T-cell (primary cell): ENCODE results near the gene SLC35F2. TPM values are rescaled to one million over a fixed set of nuclear protein-coding genes. Genes with fewer than 3 reads are reported as not detected.
A peak's percentile ranks its signal among the peaks of the same experiment; 100 is the strongest.

Experiments
- ATAC-seq, 4 experiments: fragments of 200-7000 bp in 3 of 4; fragments of 150-1000 bp in 1 of 4; cut with Tn5 transposase; replicated peaks in 1 of 4; 1 replicate in 3 of 4; 2 replicates in 1 of 4; pipeline ENCODE4 v1.10.0; 2021; ENCODE audit warnings: moderate library complexity in 3 of 4, mild to moderate bottlenecking in 2 of 4, moderate number of reproducible peaks in 1 of 4
- CTCF ChIA-PET, 2 donors: fragments of 300-600 bp; sonication (Branson Sonifier 250); formaldehyde crosslinking; loops; one replicate each; lab custom pipeline; 2022; ENCODE audit warnings: antibody characterized with exemption in 2 of 2; lab: Charles Lee
- POLR2A ChIA-PET, 2 donors: fragments of 300-600 bp; sonication (Branson Sonifier 250); formaldehyde crosslinking; loops; one replicate each; lab custom pipeline; 2022; ENCODE audit warnings: antibody characterized with exemption in 2 of 2; lab: Charles Lee
- DNase-seq, 35 experiments: peaks; one replicate each; pipeline versions ENCODE4 v3.0.0 to v3.0.0-alpha.2; 2013 to 2023
- H3K27ac ChIP-seq: one replicate; pipeline ENCODE4 v1.5.1; 2013; ENCODE audit warnings: low read length
- H3K27me3 ChIP-seq, 2 experiments: replicated peaks in 1 of 2; 1 replicate in 1 of 2; 2 replicates in 1 of 2; pipeline versions ENCODE4 v1.6.1 to v1.7.0; 2013; ENCODE audit warnings: low read length in 1 of 2, mixed read lengths in 1 of 2; ENCODE audit not compliant: control insufficient read depth in 2 of 2, insufficient read depth in 2 of 2; ENCODE audit errors: extremely low read depth in 1 of 2
- H3K36me3 ChIP-seq, 2 donors: 1 replicate in 1 of 2; 2 replicates in 1 of 2; pipeline versions ENCODE4 v1.6.1 to v1.7.0; 2013; ENCODE audit warnings: low read length in 1 of 2; ENCODE audit not compliant: control insufficient read depth in 2 of 2, insufficient read depth in 1 of 2; ENCODE audit errors: extremely low read depth in 1 of 2
- H3K4me1 ChIP-seq, 2 experiments: 1 replicate in 1 of 2; 2 replicates in 1 of 2; pipeline versions ENCODE4 v1.6.1 to v1.7.0; 2013; ENCODE audit warnings: low read length in 2 of 2, mixed read lengths in 1 of 2; ENCODE audit not compliant: insufficient read depth in 2 of 2, control insufficient read depth in 1 of 2; ENCODE audit errors: extremely low read depth in 1 of 2
- H3K4me3 ChIP-seq, 2 donors: 1 replicate in 1 of 2; 2 replicates in 1 of 2; pipeline versions ENCODE4 v1.5.1 to v1.7.0; 2013; ENCODE audit warnings: mild to moderate bottlenecking in 2 of 2, low read length in 1 of 2, moderate library complexity in 1 of 2; ENCODE audit not compliant: control insufficient read depth in 1 of 2; ENCODE audit errors: extremely low read depth in 1 of 2
- H3K9me3 ChIP-seq: 2 replicates; pipeline ENCODE4 v1.7.0; 2013
- H3K27ac Mint-ChIP-seq, 2 donors: one replicate each; pipeline ENCODE4 v1.8.0; 2020 to 2021; ENCODE audit warnings: mild to moderate bottlenecking in 2 of 2, mixed read lengths in 2 of 2
- H3K27me3 Mint-ChIP-seq, 2 donors: one replicate each; pipeline ENCODE4 v1.8.0; 2021 to 2022; ENCODE audit warnings: mixed read lengths in 2 of 2
- H3K36me3 Mint-ChIP-seq: one replicate; pipeline ENCODE4 v1.8.0; 2021; ENCODE audit warnings: mixed read lengths
- H3K4me1 Mint-ChIP-seq, 3 donors: one replicate each; pipeline ENCODE4 v1.8.0; 2020 to 2022; ENCODE audit warnings: mixed read lengths in 3 of 3, mild to moderate bottlenecking in 1 of 3
- H3K4me3 Mint-ChIP-seq, 3 donors: one replicate each; pipeline ENCODE4 v1.8.0; 2020 to 2022; ENCODE audit warnings: mild to moderate bottlenecking in 3 of 3, mixed read lengths in 3 of 3, moderate library complexity in 3 of 3
- H3K9me3 Mint-ChIP-seq, 3 donors: one replicate each; pipeline ENCODE4 v1.8.0; 2020 to 2022; ENCODE audit warnings: mixed read lengths in 3 of 3
- WGBS: methylation state at CpG from one replicate; pipeline ENCODE4 v1.1.5; 2013; ENCODE audit warnings: missing lambda C conversion rate; ENCODE audit not compliant: insufficient coverage; 5-methylcytosine and 5-hydroxymethylcytosine counted together
- total RNA-seq, 35 experiments: library from RNA in 6 of 35; stranded (reverse) in 6 of 35; fragments of 120-200 nt in 1 of 35; gene quantifications; one replicate each; pipeline versions ENCODE4 v1.2.1 to v1.2.4 and lab custom pipeline; 2013 to 2026

The SLC35F2 gene
- total RNA-seq, 5 donors from 2014 or later (not counting 1 experiment from before 2014, with no cell fraction given) = 2.9 to 10.9 (median 7.1) TPM

- ChIA-PET CTCF (no interaction called here), POLR2A (no interaction called here)
- Mint-ChIP-seq H3K9me3 (peaks cover 0 to 5% (median 0%) of the 10 kb centered on the region in 3 donors), H3K4me1 (no peaks in the 10 kb centered on the region), H3K27me3 (peaks cover 34 to 41% of the 10 kb centered on the region in 2 donors), H3K36me3 (no peaks in the 10 kb centered on the region), H3K27ac (no peak overlapping the region), H3K4me3 (no peak overlapping the region)
- Histone ChIP-seq H3K27ac (no peak overlapping the region), H3K9me3 (no peaks in the 10 kb centered on the region), H3K36me3 (no peaks in the 10 kb centered on the region), H3K27me3 (peaks cover 0 to 20% of the 10 kb centered on the region in 2 experiments), H3K4me1 (no peaks in the 10 kb centered on the region), H3K4me3 (no peak overlapping the region)
- DNase-seq (no peak), ATAC-seq (no peak)
- WGBS = no CpG with 5 or more reads among the region's 3 CpGs
Measured at GRCh38 chr11:107744736-107745135, 113.9 kb downstream of the SLC35F2 start.

- ATAC-seq (no peak), DNase-seq (no peak)
- H3K27me3 Mint-ChIP-seq = peaks cover 46 to 49% of the 10 kb centered on the region in 2 donors
- no peak overlapping the region for H3K4me3 ChIP-seq
- no peak overlapping the region for H3K27ac Mint-ChIP-seq
- ChIA-PET CTCF (no interaction called here), POLR2A (no interaction called here)
- no peak overlapping the region for H3K27ac ChIP-seq
- H3K36me3 ChIP-seq = no peaks in the 10 kb centered on the region
- no peaks in the 10 kb centered on the region for H3K4me1 ChIP-seq
- WGBS = 29% methylated on average over 1 of the region's 3 CpGs
- H3K4me1 Mint-ChIP-seq = no peaks in the 10 kb centered on the region
- H3K9me3 Mint-ChIP-seq = peaks cover 4 to 5% (median 4%) of the 10 kb centered on the region in 3 donors
- H3K36me3 Mint-ChIP-seq = no peaks in the 10 kb centered on the region
- peaks cover 0 to 16% of the 10 kb centered on the region in 2 experiments for H3K27me3 ChIP-seq
- no peaks in the 10 kb centered on the region for H3K9me3 ChIP-seq
- H3K4me3 Mint-ChIP-seq = no peak overlapping the region
Measured at GRCh38 chr11:107743191-107743590, 115.4 kb downstream of the SLC35F2 start.

GRCh38 chr11:107741044-107741823, 117.4 kb downstream of the SLC35F2 start:
- WGBS = 61% methylated on average over 5 of the region's 7 CpGs
- no peak for ATAC-seq
- Mint-ChIP-seq H3K27me3 (peaks cover 45 to 46% of the 10 kb centered on the region in 2 donors), H3K36me3 (no peaks in the 10 kb centered on the region), H3K4me1 (no peaks in the 10 kb centered on the region), H3K4me3 (no peak overlapping the region), H3K27ac (no peak overlapping the region), H3K9me3 (peaks cover 4 to 5% (median 4%) of the 10 kb centered on the region in 3 donors)
- peak in 1 of 35 experiments; percentile 5 for DNase-seq
- no peak overlapping the region for H3K4me3 ChIP-seq
- no peaks in the 10 kb centered on the region for H3K36me3 ChIP-seq
- POLR2A ChIA-PET = no interaction called here
- H3K9me3 ChIP-seq = no peaks in the 10 kb centered on the region
- H3K27ac ChIP-seq = no peak overlapping the region
- no peaks in the 10 kb centered on the region for H3K4me1 ChIP-seq
- H3K27me3 ChIP-seq = peaks cover 0 to 13% of the 10 kb centered on the region in 2 experiments
- CTCF ChIA-PET = interaction anchor here in 1 of 2 donors (1.1 kb wide), 1 partner anchor 159 kb away, joined by 3 read pairs; no protein-coding TSS in a partner anchor

Other genes starting within 250 kb of the SLC35F2 start
- not detected for gene SLN, start 146.7 kb downstream of the SLC35F2 start, total RNA-seq
- gene RAB39A, start 69.7 kb upstream of the SLC35F2 start, total RNA-seq = under 1 TPM in 1 of 5 donors, not detected in 4; 0.13 TPM
- gene CUL5, start 150.1 kb upstream of the SLC35F2 start, total RNA-seq = 10 to 100 TPM; 36.2 to 50.6 (median 42.7) TPM